ENCODE data around the gene MMRN2.
"Not testable (repeated sequence)": the region's sequence is repeated elsewhere in the genome, so short reads cannot be mapped to it uniquely, and the experiment has no call there.

Gene MMRN2

GRCh38 chr10:86941426-86941825, 16.0 kb downstream of the MMRN2 start:
- Mint-ChIP-seq H3K27ac (no peak overlapping the region), H3K27me3 (ENCODE audit: low read depth) (peaks cover 4% of the 10 kb centered on the region), H3K36me3 (ENCODE audit: low read depth) (no peaks in the 10 kb centered on the region), H3K9me3 (no peaks in the 10 kb centered on the region), H3K4me1 (peaks cover 16% of the 10 kb centered on the region), H3K4me3 (no peak overlapping the region)
- TF ChIP-seq, protein P1, sequence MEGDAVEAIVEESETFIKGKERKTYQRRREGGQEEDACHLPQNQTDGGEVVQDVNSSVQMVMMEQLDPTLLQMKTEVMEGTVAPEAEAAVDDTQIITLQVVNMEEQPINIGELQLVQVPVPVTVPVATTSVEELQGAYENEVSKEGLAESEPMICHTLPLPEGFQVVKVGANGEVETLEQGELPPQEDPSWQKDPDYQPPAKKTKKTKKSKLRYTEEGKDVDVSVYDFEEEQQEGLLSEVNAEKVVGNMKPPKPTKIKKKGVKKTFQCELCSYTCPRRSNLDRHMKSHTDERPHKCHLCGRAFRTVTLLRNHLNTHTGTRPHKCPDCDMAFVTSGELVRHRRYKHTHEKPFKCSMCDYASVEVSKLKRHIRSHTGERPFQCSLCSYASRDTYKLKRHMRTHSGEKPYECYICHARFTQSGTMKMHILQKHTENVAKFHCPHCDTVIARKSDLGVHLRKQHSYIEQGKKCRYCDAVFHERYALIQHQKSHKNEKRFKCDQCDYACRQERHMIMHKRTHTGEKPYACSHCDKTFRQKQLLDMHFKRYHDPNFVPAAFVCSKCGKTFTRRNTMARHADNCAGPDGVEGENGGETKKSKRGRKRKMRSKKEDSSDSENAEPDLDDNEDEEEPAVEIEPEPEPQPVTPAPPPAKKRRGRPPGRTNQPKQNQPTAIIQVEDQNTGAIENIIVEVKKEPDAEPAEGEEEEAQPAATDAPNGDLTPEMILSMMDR (IDR thresholded peaks at IDR 0.05; ENCODE audit: unreplicated experiment in 3 of 3): no peak

DNA sequence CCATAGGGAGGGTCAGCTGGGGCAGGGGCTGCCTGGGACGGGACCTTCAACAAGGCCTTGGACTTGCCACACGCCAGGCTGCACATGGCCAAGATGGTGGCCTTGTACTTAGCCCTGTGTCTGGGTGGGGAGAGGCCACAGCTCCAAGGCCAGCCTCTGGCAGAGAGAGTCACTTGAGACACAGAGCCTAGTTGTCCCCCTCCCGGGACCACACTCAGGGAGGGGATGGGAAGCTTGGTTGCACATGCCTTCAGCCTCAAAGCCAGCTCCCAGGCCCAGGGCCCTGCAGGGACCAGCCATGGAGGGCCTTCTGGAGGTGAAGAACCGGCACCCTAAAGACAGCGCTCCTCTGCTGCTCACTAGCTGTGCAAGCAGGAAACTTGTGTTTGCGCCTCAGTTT, 16.7 kb downstream of the MMRN2 start:
- Mint-ChIP-seq H3K4me1 (peaks cover 13% of the 10 kb centered on the region), H3K4me3 (no peak overlapping the region), H3K27me3 (ENCODE audit: low read depth) (peaks cover 4% of the 10 kb centered on the region), H3K36me3 (ENCODE audit: low read depth) (peaks cover 4% of the 10 kb centered on the region), H3K9me3 (no peaks in the 10 kb centered on the region), H3K27ac (no peak overlapping the region)
- TF ChIP-seq, protein P1 (IDR thresholded peaks at IDR 0.05; ENCODE audit: unreplicated experiment in 3 of 3): no peak

- not testable (repeated sequence) for H3K27me3 Mint-ChIP-seq (ENCODE audit: low read depth); H3K4me3 Mint-ChIP-seq; H3K27ac Mint-ChIP-seq; H3K36me3 Mint-ChIP-seq (ENCODE audit: low read depth); H3K9me3 Mint-ChIP-seq
- peaks cover 10% of the 10 kb centered on the region for H3K4me1 Mint-ChIP-seq
Measured at GRCh38 chr10:86940076-86940475, 17.3 kb downstream of the MMRN2 start.

GRCh38 chr10:86938260-86938659, 19.2 kb downstream of the MMRN2 start:
- TF ChIP-seq, protein P1 (IDR thresholded peaks at IDR 0.05; ENCODE audit: unreplicated experiment in 3 of 3): no peak
- Mint-ChIP-seq H3K27ac (no peak overlapping the region), H3K9me3 (no peaks in the 10 kb centered on the region), H3K4me1 (peaks cover 4% of the 10 kb centered on the region), H3K4me3 (no peak overlapping the region), H3K27me3 (ENCODE audit: low read depth) (peaks cover 7% of the 10 kb centered on the region), H3K36me3 (ENCODE audit: low read depth) (peaks cover 4% of the 10 kb centered on the region)

GRCh38 chr10:86937502-86938154, 19.8 kb downstream of the MMRN2 start:
- Mint-ChIP-seq H3K27ac (no peak overlapping the region), H3K27me3 (ENCODE audit: low read depth) (peaks cover 7% of the 10 kb centered on the region), H3K9me3 (no peaks in the 10 kb centered on the region), H3K4me3 (peak overlapping the region in 2 of 3 experiments; percentile 27 to 62), H3K36me3 (ENCODE audit: low read depth) (peaks cover 4% of the 10 kb centered on the region), H3K4me1 (peaks cover 4% of the 10 kb centered on the region)
- TF ChIP-seq, protein P1 (IDR thresholded peaks at IDR 0.05; ENCODE audit: unreplicated experiment in 3 of 3): no peak

GRCh38 chr10:86936661-86937501, 20.5 kb downstream of the MMRN2 start:
- H3K36me3 Mint-ChIP-seq (ENCODE audit: low read depth): peaks cover 9% of the 10 kb centered on the region
- H3K4me3 Mint-ChIP-seq: no peak overlapping the region
- TF ChIP-seq, protein P1 (IDR thresholded peaks at IDR 0.05; ENCODE audit: unreplicated experiment in 3 of 3): no peak
- no peaks in the 10 kb centered on the region for H3K9me3 Mint-ChIP-seq
- peaks cover 7% of the 10 kb centered on the region for H3K27me3 Mint-ChIP-seq (ENCODE audit: low read depth)
- peaks cover 4% of the 10 kb centered on the region for H3K4me1 Mint-ChIP-seq
- no peak overlapping the region for H3K27ac Mint-ChIP-seq

GRCh38 chr10:86934162-86934711, 23.2 kb downstream of the MMRN2 start:
- Mint-ChIP-seq H3K36me3 (ENCODE audit: low read depth) (peaks cover 25% of the 10 kb centered on the region), H3K27ac (peak overlapping the region; percentile 33 to 82 (median 63))
- not testable (repeated sequence) for H3K4me3 Mint-ChIP-seq; H3K9me3 Mint-ChIP-seq; H3K4me1 Mint-ChIP-seq; H3K27me3 Mint-ChIP-seq (ENCODE audit: low read depth)

Data from nephron (organoid).